Measurements from ENCODE around the gene SLC12A1. TPM values are rescaled to one million over a fixed set of nuclear protein-coding genes. Genes with fewer than 3 reads are reported as not detected.

The SLC12A1 gene
- total RNA-seq, 2 experiments from 2014 or later = not detected

DNA sequence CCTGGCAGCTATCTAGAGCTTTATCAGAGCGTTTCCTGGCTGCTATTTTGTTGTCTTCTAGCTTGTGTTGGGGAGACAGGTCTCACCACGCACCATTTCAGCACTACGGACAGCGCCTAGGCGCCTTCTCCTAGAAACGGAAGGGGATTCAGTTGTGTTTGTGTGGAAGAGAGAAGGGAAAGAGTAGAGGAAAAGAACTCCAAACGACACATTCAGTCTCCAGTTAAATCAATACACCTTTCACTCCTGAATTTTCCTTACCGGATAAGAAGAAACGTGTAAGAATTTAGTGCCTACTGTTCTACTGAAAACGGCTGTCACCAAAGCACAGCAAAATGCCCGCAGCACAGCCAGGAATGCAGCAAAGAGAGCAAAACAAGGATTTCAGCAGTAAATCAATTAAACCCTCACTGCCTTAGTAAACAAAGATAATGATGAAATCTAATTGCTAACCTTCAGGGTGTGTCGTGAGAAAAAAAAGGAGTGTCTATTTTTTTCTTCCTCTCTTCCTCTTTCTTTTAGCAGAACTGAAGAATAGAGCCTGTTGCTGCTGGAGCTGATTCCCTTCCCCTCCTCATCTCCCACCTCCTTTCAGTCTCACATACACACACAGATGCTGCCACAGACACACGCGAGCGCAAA, 15.0 kb upstream of the SLC12A1 start:
- ChIA-PET POLR2A (no interaction called here), CTCF (no interaction called here)
- H3K27ac Mint-ChIP-seq = no peak overlapping the region
- intact Hi-C loops (cut with micrococcal nuclease) = no loop called here
- H3K4me1 Mint-ChIP-seq (ENCODE audit: low read depth) = peaks cover 4% of the 10 kb centered on the region
- DNase-seq = peak; percentile 51
- H3K9me3 Mint-ChIP-seq = no peaks in the 10 kb centered on the region
- no peak overlapping the region for H3K4me3 Mint-ChIP-seq
- no peaks in the 10 kb centered on the region for H3K36me3 Mint-ChIP-seq
- H3K27me3 Mint-ChIP-seq = peaks cover 38% of the 10 kb centered on the region

DNA sequence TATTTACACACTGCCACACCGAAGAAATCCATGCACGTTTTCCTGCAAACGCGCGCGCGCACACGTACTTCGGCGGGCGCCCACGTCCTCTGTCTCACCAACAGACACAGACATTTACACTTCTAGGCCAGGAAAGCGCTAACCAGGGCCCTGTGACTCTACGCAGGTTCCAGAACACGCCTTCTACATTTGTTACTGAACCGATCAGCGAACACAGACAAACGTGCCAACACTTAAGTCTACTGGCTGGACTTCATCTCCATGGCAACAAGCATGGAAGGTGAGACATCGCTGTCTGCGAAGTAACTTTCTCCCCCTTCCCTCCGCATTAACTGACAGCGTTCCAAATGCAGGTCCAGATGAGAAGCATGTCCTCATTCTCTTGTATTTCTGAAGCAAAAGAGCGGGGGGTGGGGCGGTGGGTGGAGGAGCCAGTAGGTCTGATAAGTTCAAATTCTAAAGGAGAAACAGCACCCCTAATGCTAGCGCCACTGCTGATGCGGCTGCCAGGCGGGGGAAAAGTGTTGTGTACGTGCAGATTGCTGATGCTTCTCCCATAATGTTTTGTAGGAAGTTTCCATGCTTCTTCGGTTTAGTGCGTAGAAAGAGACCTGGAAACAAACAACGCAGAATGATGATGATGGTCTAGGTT, 14.4 kb upstream of the SLC12A1 start, which contains the start of gene CTXN2:
CTXN2 (plus strand) TSS at position 92 of the 652 bp plus-strand sequence. CDS start 9,636 bp downstream, outside the sequence.
- peaks cover 37% of the 10 kb centered on the region for H3K27me3 Mint-ChIP-seq
- DNase-seq = no peak
- no peak within 1 kb of the TSS for H3K27ac Mint-ChIP-seq
- H3K4me3 Mint-ChIP-seq = no peak within 1 kb of the TSS
- intact Hi-C loops (cut with micrococcal nuclease) = no loop called here
- peaks cover 4% of the 10 kb centered on the region for H3K4me1 Mint-ChIP-seq (ENCODE audit: low read depth)
- H3K9me3 Mint-ChIP-seq = no peaks in the 10 kb centered on the region
- CTCF ChIA-PET = no interaction called here
- H3K36me3 Mint-ChIP-seq = no peaks in the 10 kb centered on the region
- POLR2A ChIA-PET = no interaction called here

DNA sequence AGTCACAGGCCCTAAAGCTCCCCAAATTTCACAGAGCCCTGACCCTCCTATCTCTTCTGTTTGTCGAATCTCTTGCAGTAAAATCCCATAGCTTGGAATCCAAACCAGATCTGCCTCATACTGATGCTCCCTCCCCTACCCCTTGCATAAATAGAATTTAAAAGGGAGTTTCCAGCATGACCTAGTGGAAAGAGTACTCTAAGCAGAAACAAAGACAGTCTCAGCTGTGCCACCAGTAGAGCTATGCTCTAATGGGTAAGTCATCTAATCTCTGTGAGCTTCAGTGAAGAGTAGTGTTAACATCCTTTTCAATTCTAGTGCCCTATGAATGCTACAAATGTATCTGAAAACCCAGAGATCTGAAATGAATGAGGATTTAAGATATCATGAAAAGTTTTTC, 4.0 kb upstream of the SLC12A1 start:
- no peak overlapping the region for H3K4me3 Mint-ChIP-seq
- no peaks in the 10 kb centered on the region for H3K9me3 Mint-ChIP-seq
- no peak for DNase-seq
- no peak overlapping the region for H3K27ac Mint-ChIP-seq
- peaks cover 16% of the 10 kb centered on the region for H3K27me3 Mint-ChIP-seq
- no peaks in the 10 kb centered on the region for H3K4me1 Mint-ChIP-seq (ENCODE audit: low read depth)
- intact Hi-C loops (cut with micrococcal nuclease) = no loop called here
- ChIA-PET CTCF (no interaction called here), POLR2A (no interaction called here)
- no peaks in the 10 kb centered on the region for H3K36me3 Mint-ChIP-seq

DNA sequence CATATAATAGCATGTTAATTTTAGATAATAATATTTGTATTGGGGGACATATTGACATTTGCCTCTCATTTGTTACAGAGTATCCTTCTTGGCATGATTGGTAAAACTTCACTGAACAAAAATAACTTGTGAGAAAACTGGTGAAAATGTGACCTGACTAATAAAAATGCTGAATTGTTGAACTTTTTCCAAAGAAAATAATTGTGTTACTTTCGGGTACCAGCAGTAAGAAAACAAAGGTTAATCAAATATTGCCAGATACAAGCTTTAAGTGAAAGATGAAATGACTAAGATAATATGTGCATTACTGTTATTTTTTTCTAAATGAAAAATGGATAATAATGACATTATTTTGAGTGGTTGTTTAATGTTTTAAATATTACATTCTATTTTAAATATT, 15.2 kb downstream of the SLC12A1 start:
- H3K9me3 Mint-ChIP-seq = no peaks in the 10 kb centered on the region
- peaks cover 5% of the 10 kb centered on the region for H3K27me3 Mint-ChIP-seq
- intact Hi-C loops (cut with micrococcal nuclease) = no loop called here
- POLR2A ChIA-PET = no interaction called here
- H3K27ac Mint-ChIP-seq = no peak overlapping the region
- CTCF ChIA-PET = no interaction called here
- DNase-seq = no peak
- no peak overlapping the region for H3K4me3 Mint-ChIP-seq
- H3K4me1 Mint-ChIP-seq (ENCODE audit: low read depth) = no peaks in the 10 kb centered on the region
- H3K36me3 Mint-ChIP-seq = no peaks in the 10 kb centered on the region

DNA sequence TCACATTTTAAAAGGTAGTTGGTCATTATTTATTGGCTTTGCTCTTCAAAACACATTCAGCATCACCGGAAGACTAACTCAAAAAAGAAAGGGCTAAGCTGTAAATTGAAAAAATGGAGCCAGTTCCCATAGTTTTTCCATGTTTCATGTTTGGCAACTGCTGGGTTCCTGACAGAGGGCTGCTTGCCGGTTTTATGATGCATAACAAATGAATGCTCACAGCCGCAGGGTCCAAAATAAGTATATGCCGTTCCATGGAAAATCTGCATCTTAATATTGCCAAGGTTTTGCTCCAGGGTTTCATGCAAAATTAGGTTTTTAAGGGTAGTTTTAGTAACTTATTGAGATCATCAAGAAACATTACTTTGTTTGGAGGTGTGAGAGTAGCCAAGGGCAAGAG, 15.8 kb downstream of the SLC12A1 start:
- no peak for DNase-seq
- Mint-ChIP-seq H3K36me3 (no peaks in the 10 kb centered on the region), H3K4me3 (no peak overlapping the region), H3K9me3 (no peaks in the 10 kb centered on the region), H3K4me1 (ENCODE audit: low read depth) (no peaks in the 10 kb centered on the region), H3K27ac (no peak overlapping the region), H3K27me3 (peaks cover 5% of the 10 kb centered on the region)
- ChIA-PET CTCF (no interaction called here), POLR2A (no interaction called here)
- intact Hi-C loops (cut with micrococcal nuclease) = no loop called here

DNA sequence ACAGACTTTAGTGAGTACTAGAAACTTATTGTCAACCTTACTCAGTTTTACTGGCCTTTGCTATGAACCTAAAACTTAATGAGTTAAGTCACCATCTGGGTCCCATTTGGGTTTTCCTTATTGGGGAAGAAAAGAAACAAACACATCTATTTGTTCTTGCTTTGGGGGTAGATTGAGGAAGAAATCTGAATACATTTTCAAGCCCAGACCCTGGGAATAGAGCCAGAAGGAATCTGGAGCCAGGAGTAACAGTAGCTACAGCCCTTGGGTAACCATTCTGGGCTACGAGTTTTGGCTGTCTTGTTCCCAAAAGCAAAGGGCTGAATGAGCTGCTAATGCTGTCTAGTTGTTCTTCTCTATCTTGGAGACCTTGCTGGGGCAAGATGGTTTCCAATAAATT, 16.5 kb downstream of the SLC12A1 start:
- H3K27me3 Mint-ChIP-seq = peaks cover 5% of the 10 kb centered on the region
- H3K9me3 Mint-ChIP-seq = no peaks in the 10 kb centered on the region

DNA sequence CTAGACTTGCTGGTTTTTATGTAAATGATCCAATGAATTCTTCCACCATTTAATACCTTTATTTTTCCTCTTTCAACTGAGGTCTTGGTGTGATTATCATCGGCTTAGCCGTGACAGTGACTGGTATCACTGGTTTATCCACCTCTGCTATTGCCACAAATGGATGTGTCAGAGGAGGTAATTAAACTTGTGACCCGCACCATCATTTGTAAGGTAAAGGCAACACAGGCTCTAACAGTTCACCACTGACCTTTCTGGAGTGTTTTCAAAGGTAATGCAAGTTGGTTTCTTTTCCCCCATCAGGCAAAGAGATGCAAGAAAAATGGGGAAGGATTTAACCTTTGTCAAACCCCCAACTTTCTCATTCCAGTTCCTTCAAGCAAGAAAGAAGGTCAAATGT, 19.7 kb downstream of the SLC12A1 start:
- H3K4me1 Mint-ChIP-seq (ENCODE audit: low read depth) = no peaks in the 10 kb centered on the region
- intact Hi-C loops (cut with micrococcal nuclease) = no loop called here
- H3K27me3 Mint-ChIP-seq = peaks cover 5% of the 10 kb centered on the region
- ChIA-PET POLR2A (no interaction called here), CTCF (no interaction called here)
- H3K4me3 Mint-ChIP-seq = no peak overlapping the region
- DNase-seq = no peak
- no peaks in the 10 kb centered on the region for H3K9me3 Mint-ChIP-seq
- no peak overlapping the region for H3K27ac Mint-ChIP-seq
- H3K36me3 Mint-ChIP-seq = no peaks in the 10 kb centered on the region

More for the DNA sequence above, 16.5 kb downstream of the SLC12A1 start:
- no peaks in the 10 kb centered on the region for H3K4me1 Mint-ChIP-seq (ENCODE audit: low read depth)
- no peak overlapping the region for H3K4me3 Mint-ChIP-seq
- CTCF ChIA-PET = no interaction called here
- no peak for DNase-seq
- no peak overlapping the region for H3K27ac Mint-ChIP-seq
- H3K36me3 Mint-ChIP-seq = no peaks in the 10 kb centered on the region
- intact Hi-C loops (cut with micrococcal nuclease) = no loop called here
- POLR2A ChIA-PET = no interaction called here

DNA sequence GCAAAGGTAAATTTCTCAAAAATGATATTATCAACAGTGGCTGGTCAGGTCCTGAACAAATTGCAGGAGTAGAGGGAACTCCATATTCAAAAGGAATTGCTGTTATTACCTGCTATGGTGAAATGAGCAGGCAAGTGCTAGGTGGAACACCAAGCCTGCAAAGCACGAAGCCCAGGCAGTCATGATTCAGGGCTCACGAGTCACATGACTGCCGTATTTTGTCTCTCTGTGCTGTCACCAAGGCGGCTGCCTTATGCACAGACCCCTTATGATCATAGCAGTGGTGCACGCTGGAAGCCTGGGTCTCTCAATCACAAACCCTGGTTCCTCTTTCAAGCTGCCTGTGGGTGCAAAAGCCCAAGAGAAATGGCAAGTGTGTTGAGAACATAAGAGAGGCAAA, 24.4 kb downstream of the SLC12A1 start:
- POLR2A ChIA-PET = no interaction called here
- Mint-ChIP-seq H3K4me3 (no peak overlapping the region), H3K36me3 (no peaks in the 10 kb centered on the region), H3K9me3 (no peaks in the 10 kb centered on the region), H3K27me3 (peaks cover 2% of the 10 kb centered on the region), H3K27ac (no peak overlapping the region), H3K4me1 (ENCODE audit: low read depth) (no peaks in the 10 kb centered on the region)
- no peak for DNase-seq
- intact Hi-C loops (cut with micrococcal nuclease) = no loop called here
- CTCF ChIA-PET = no interaction called here

DNA sequence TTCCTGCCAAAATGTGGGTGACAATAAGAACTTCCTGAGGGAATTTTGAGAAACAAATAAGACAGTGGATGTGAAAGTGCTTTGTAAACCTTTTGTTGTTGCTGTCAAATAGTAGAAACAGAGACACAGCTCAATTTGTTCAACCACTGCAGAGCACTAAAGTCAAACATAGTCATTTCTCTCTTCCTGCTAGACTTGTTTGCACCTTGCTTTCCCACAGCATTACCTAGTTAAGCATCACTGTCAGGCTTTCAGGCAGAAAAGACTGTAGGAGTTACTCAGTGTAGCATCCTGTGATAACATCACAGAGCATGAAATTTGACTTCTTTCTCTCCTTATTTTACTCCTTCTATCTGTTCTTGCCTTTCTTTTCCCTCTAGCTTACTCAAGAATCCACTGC, 27.1 kb downstream of the SLC12A1 start:
- POLR2A ChIA-PET = no interaction called here
- CTCF ChIA-PET = no interaction called here
- no peaks in the 10 kb centered on the region for H3K9me3 Mint-ChIP-seq
- H3K27me3 Mint-ChIP-seq = peaks cover 2% of the 10 kb centered on the region
- intact Hi-C loops (cut with micrococcal nuclease) = no loop called here
- no peaks in the 10 kb centered on the region for H3K36me3 Mint-ChIP-seq
- H3K27ac Mint-ChIP-seq = no peak overlapping the region
- no peaks in the 10 kb centered on the region for H3K4me1 Mint-ChIP-seq (ENCODE audit: low read depth)
- no peak overlapping the region for H3K4me3 Mint-ChIP-seq
- no peak for DNase-seq

DNA sequence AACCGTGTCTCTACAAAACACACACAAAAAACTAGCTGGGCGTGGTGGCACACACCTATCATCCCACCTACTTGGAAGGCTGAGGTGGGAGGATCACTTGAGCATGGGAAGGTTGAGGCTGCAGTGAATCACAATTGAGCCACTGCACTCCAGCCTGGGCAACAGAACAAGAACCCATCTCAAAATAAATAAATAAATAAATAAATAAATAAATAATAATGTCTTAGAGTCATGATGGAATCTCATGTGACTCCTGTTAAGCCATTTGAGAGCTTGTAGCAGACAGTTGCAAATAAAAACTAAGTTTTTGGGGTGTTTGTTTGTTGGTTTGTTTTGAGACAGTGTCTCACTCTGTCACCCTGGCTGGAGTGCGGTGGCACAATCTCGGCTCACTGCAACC, 33.2 kb downstream of the SLC12A1 start:
- DNase-seq = no peak
- Mint-ChIP-seq H3K4me3 (no peak overlapping the region), H3K4me1 (ENCODE audit: low read depth) (no peaks in the 10 kb centered on the region), H3K36me3 (no peaks in the 10 kb centered on the region), H3K27me3 (no peaks in the 10 kb centered on the region), H3K9me3 (no peaks in the 10 kb centered on the region), H3K27ac (no peak overlapping the region)
- intact Hi-C loops (cut with micrococcal nuclease) = no loop called here
- CTCF ChIA-PET = no interaction called here
- POLR2A ChIA-PET = no interaction called here

DNA sequence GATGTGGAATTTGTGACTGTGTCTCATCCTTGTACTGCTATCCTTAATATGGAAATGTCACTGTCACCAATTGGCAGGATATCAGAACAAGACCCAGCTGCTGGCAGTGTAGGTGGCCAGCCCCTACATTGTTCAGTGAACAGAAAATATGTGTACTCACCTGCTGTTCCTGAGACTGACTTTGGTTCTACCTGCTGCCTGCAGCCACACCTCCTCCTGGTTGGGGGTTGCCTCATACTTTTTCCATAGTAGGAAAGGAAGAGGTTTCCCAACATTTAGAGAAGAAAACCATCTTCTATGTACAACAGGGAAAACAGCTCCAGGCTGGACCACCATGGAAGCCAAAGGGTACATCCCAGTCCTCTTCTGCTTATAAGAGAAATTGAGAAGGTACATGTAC, 35.9 kb downstream of the SLC12A1 start:
- POLR2A ChIA-PET = no interaction called here
- intact Hi-C loops (cut with micrococcal nuclease) = no loop called here
- Mint-ChIP-seq H3K27me3 (no peaks in the 10 kb centered on the region), H3K4me1 (ENCODE audit: low read depth) (no peaks in the 10 kb centered on the region), H3K9me3 (no peaks in the 10 kb centered on the region), H3K27ac (no peak overlapping the region), H3K4me3 (no peak overlapping the region), H3K36me3 (no peaks in the 10 kb centered on the region)
- CTCF ChIA-PET = no interaction called here
- DNase-seq = no peak

DNA sequence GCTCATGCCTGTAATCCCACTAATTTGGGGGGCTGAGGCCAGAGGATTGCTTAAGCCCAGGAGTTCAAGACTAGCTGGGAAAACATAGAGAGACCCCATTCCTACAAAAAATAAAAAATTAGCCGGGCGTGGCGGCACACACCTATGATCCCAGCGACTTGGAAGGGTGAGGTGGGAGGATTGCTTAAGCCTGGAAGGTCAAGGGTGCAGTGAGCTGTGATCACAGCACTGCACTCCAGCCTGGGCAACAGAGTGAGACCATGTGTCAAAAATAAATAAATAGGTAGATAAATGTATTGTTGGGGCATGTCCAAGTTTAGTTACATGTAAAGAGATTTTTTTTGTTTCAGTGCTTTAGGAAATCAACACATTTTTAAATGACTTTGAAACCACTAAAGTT, 36.4 kb downstream of the SLC12A1 start:
- Mint-ChIP-seq H3K9me3 (no peaks in the 10 kb centered on the region), H3K4me1 (ENCODE audit: low read depth) (no peaks in the 10 kb centered on the region), H3K27me3 (no peaks in the 10 kb centered on the region), H3K27ac (no peak overlapping the region), H3K4me3 (no peak overlapping the region), H3K36me3 (no peaks in the 10 kb centered on the region)
- intact Hi-C loops (cut with micrococcal nuclease) = no loop called here
- CTCF ChIA-PET = no interaction called here
- POLR2A ChIA-PET = no interaction called here
- DNase-seq = no peak

DNA sequence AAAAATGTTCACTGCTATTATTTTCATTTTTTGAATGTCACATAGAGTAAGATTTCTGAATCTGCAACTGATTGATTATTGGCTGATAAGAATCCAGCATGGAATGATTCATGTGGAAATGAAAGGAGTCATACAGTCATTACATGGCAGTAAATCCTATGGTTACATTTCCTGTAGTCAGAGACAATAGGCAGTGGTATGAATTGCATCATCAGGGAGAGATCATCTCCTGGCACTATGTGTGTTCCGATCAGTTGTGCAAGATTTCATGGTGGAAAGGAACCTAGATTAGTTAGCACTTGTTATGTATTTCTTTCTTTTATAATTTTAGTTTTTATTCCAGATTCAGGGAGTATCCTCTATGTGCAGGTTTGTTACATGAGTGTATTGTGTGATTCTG, 38.8 kb downstream of the SLC12A1 start:
- intact Hi-C loops (cut with micrococcal nuclease) = no loop called here
- Mint-ChIP-seq H3K27ac (no peak overlapping the region), H3K36me3 (no peaks in the 10 kb centered on the region), H3K4me3 (no peak overlapping the region), H3K27me3 (peaks cover 3% of the 10 kb centered on the region), H3K9me3 (no peaks in the 10 kb centered on the region), H3K4me1 (ENCODE audit: low read depth) (no peaks in the 10 kb centered on the region)
- no peak for DNase-seq
- ChIA-PET CTCF (no interaction called here), POLR2A (no interaction called here)

Measured in activated CD4-positive, alpha-beta memory T cell treated with anti-CD3 and anti-CD28 coated beads for 36 hours (primary cell).